Stimulated activated CD8-positive, alpha-beta memory T cell treated with anti-CD3 and anti-CD28 coated beads, Interleukin-15, amount 100 ng/mL, for 24 hours (primary cell): ENCODE data around the gene HOXB8.

Experiments used
- DNase-seq: peaks from one replicate; pipeline ENCODE4 v3.0.0-alpha.2; 2020; ENCODE audit warnings: low read depth

Gene HOXB8

GRCh38 chr17:48610282-48611211, 4.5 kb downstream of the HOXB8 start, which contains the start of gene HOXB7:
HOXB7 (minus strand) TSS chr17:48611017; CDS start chr17:48610918, 99 bp downstream.
- DNase-seq = no peak

DNA sequence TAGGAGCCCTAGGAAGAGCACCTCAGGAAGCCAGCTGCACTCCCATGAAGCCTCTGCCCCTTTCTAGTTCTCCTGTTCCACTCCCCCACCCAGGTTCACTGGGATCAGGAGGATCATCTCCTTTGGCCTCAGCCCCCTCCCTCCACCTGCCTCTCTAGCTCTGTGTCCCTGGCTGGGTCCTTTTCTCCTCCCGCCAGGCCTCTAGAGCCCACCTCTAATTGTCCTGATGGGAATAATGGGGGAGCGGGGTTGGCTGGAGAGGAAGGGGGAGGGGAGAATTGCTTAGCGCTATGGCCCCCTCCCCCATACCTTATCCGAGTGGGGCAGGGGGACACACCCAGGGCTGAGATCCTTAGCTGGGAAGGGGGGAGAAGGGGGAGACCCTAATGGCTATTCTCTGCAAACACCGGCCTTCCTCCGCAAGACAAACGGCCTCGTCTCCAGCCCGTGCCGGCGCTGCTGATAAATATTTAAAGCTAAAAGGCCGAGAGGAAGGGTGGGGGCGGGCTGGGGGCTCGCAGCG, 5.3 kb downstream of the HOXB8 start:
- no peak for DNase-seq

DNA sequence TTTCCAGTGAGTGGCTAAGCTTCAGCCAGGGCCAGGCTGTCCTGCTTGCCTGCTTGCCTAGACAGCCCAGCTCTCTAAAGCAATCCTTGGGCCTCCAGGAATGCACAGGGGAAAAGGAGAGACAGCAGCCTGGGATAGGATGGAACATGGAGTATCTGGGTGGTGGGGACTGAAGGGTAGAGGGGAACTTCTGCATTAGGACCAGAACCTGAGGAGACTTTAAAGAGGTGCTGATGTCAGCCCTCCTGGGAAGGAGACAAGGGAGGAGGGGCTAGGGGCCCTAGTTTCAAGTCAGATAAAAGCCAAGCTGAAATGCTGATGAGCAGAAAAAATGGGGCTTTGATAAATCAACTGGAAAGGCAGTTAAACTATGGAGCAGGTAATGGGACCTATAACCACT, 6.1 kb downstream of the HOXB8 start:
- DNase-seq = no peak

GRCh38 chr17:48608494-48608834, 6.6 kb downstream of the HOXB8 start:
- no peak for DNase-seq

DNA sequence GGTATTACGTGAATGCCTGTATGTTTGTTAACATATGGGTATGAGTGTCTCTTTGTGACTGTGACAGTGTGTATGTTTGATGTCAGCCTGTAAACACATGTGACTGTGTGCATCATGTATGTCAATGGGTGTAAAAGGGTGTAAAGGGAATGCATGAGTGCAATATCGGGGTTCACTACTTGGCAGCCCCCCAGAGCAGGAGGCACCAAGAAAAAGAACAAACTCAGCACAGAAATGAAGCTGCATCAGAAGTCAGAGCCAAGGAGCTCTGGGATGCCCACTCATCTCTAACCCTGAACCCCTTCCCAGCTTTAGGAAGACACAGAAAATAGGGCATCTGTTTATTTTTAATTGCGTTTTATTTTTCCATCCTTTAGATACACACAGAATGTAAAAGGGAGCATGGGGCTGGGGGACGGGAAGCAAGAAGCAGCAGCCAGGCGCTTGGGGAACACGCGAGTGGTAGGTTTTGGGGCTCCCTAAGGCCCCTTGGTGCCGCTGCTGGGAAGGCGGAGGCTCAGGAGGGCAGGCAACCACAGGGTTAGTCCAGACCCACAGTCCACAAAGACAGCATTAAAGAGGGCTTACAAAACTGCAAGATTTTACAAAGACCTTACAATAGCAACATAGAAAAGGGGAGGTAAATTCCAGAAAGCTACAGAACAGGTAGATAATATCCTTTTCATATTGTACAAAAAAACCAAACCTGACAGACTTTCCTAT, 8.0 kb downstream of the HOXB8 start:
- DNase-seq = no peak

- DNase-seq = no peak
Observed at GRCh38 chr17:48605991-48606891, 8.9 kb downstream of the HOXB8 start.

DNA sequence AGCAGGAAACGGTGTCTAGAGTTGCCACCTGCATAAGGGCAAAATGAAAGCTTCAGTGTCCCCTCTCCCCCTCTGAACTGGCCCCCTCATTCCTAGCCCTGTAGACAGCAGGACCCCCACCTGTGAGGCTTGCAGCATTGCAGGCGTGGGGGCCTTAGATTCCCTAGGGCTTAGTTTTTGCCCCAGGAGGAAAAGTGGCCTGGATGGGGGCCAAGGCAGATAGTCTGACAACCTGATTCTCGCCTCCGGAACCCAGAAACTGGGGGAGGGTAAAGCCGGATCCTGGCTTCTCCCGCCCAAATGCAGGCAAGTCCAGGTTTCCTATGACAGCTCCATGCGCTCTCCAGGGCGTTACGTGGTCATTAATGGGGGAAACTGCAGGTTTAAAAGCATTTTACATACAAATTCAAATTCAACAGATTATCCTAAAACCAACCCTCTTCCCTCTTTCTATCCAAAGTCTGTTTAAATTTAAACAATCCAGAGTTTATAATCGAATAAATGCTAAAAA, 9.6 kb downstream of the HOXB8 start:
- DNase-seq = no peak

DNA sequence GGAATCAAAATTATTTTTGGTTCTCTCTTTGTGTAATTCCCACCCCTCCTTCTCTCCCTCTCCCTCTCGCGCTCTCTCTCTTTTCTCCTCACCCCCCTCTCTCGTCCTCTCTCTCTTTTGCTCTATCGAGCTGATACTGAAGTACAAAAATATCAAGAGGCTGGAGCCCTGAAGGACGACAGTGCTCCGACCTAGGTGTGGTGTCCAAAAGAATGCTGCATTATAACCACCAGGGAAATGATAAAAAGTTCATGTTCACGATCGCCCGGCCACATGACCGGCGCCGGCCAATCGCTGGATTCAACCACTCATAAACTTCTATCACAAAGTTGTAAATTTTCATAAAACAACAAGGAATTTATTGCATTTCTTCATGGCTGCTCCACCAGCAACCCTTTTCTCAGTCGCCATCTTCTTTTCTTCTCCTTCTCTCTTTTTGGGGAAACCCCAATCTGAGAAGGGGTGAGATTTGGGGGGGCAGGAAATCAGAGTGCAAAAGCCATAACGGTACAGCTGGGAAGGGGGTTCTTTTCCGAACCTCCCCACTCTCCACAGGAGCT, 10.2 kb downstream of the HOXB8 start, which contains the start of gene HOXB6:
Gene HOXB6 (minus strand): TSS at position 217 of the 560 bp plus-strand sequence. CDS start 6,836 bp downstream, outside the sequence.
- DNase-seq = no peak

GRCh38 chr17:48603959-48604769, 10.9 kb downstream of the HOXB8 start:
- no peak for DNase-seq

- no peak for DNase-seq
Observed at GRCh38 chr17:48601539-48602425, 13.3 kb downstream of the HOXB8 start.

DNA sequence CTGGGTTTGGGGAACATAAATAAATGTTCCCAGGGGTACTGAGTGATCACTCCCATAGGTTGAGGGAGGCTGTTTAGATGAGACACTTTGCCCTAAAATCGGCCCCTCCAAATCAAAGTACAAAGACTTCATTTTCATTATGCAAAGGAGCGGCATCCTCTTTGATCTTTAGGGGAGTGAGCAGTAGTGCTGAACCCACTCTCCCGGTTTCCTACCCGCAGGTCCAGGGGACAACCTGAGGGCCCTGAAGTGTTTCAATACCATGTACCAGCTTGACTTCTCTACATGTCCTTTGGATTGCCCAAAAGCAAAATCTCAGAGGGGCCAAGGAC, 13.9 kb downstream of the HOXB8 start:
- no peak for DNase-seq

GRCh38 chr17:48600244-48601098, 14.6 kb downstream of the HOXB8 start:
- DNase-seq = no peak

GRCh38 chr17:48599354-48599753, 15.7 kb downstream of the HOXB8 start:
- DNase-seq = no peak

GRCh38 chr17:48598736-48599135, 16.4 kb downstream of the HOXB8 start:
- no peak for DNase-seq

GRCh38 chr17:48597778-48598631, 17.1 kb downstream of the HOXB8 start:
- no peak for DNase-seq

DNA sequence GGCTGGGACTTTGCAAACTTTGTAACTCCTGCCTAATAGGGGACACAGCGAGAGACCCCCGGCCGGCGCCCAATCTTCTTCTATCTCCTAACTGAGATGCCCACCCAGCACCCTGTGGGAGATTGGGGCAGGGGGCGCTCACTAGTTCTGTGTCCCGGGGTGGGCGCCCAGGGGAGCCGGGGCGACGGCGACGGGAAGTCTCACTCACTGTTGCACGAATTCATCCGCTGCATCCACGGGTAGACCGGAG, 17.6 kb downstream of the HOXB8 start:
- no peak for DNase-seq

GRCh38 chr17:48596735-48597527, 18.2 kb downstream of the HOXB8 start:
- DNase-seq = no peak
